OCI-LY7 (cell line): ENCODE results near the gene VENTX.

ENCODE experiments used
- EZH2phosphoT487 ChIP-seq: fragments of 200-600 bp; sonication (generic); IDR thresholded peaks from 2 replicates; pipeline ENCODE4 v1.6.1; 2018; ENCODE audit warnings: low read depth, borderline replicate concordance, mild to moderate bottlenecking, mixed run types, antibody characterized with exemption, low read length, moderate library complexity, mixed read lengths
- TF ChIP-seq, protein P1 (sequence below): fragments of 200-600 bp; sonication (generic); conservative IDR thresholded peaks from 2 replicates; pipeline ENCODE4 v1.5.1; 2014; ENCODE audit warnings: mild to moderate bottlenecking, antibody characterized with exemption, low read length, moderate library complexity, mixed read lengths

- TF ChIP-seq, protein P1, sequence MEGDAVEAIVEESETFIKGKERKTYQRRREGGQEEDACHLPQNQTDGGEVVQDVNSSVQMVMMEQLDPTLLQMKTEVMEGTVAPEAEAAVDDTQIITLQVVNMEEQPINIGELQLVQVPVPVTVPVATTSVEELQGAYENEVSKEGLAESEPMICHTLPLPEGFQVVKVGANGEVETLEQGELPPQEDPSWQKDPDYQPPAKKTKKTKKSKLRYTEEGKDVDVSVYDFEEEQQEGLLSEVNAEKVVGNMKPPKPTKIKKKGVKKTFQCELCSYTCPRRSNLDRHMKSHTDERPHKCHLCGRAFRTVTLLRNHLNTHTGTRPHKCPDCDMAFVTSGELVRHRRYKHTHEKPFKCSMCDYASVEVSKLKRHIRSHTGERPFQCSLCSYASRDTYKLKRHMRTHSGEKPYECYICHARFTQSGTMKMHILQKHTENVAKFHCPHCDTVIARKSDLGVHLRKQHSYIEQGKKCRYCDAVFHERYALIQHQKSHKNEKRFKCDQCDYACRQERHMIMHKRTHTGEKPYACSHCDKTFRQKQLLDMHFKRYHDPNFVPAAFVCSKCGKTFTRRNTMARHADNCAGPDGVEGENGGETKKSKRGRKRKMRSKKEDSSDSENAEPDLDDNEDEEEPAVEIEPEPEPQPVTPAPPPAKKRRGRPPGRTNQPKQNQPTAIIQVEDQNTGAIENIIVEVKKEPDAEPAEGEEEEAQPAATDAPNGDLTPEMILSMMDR: no peak
- TF ChIP-seq EZH2phosphoT487: no peak
Measured at GRCh38 chr10:133230044-133230361, 7.7 kb upstream of the VENTX start, which contains the start of gene UTF1.
